K562 (cell line): ENCODE measurements around the gene JUND. TPM values are rescaled to one million over a fixed set of nuclear protein-coding genes. Genes with fewer than 3 reads are reported as not detected.
A peak's percentile ranks its signal among the peaks of the same experiment; 100 is the strongest.

ENCODE experiments used
- ELF4 ChIP-seq: fragments of 450-650 bp; formaldehyde crosslinking; IDR thresholded peaks from 2 replicates; pipeline ENCODE4 v1.4.0; 2022; ENCODE audit warnings: missing genetic modification characterization
- ETS1 ChIP-seq: conservative IDR thresholded peaks from 2 replicates; pipeline ENCODE4 v1.6.1; 2011; ENCODE audit warnings: low read depth, mild to moderate bottlenecking, low read length; ENCODE audit not compliant: control insufficient read depth
- HDAC2 ChIP-seq: fragments of 450-650 bp; IDR thresholded peaks from 2 replicates; pipeline ENCODE4 v1.6.1; 2016; ENCODE audit warnings: mild to moderate bottlenecking
- HNRNPH1 ChIP-seq: fragments of 200-400 bp; formaldehyde crosslinking; optimal IDR thresholded peaks from 2 replicates; pipeline ENCODE3; 2017; ENCODE audit warnings: low read depth, mild to moderate bottlenecking, low read length, moderate library complexity
- ID3 ChIP-seq, 2 experiments: fragments of 250-450 bp in 1 of 2; fragments of 450-650 bp in 1 of 2; sonication (Bioruptor Pico) in 1 of 2; IDR thresholded peaks; 2 replicates each; pipeline versions ENCODE4 v1.6.1 to v1.8.0; 2016 to 2021; ENCODE audit warnings: mild to moderate bottlenecking in 2 of 2, moderate library complexity in 2 of 2, missing compliant biosample characterization in 1 of 2, missing genetic modification characterization in 1 of 2
- ILF3 ChIP-seq: fragments of 450-650 bp; IDR thresholded peaks from 2 replicates; pipeline ENCODE4 v1.6.1; 2018; ENCODE audit warnings: antibody characterized with exemption, mild to moderate bottlenecking, moderate library complexity, borderline replicate concordance
- KDM5B ChIP-seq: fragments of 200-600 bp; sonication (generic); IDR thresholded peaks from 2 replicates; pipeline ENCODE4 v1.6.1; 2012; ENCODE audit warnings: low read depth, mild to moderate bottlenecking, moderate library complexity, low read length, control low read depth, inconsistent platforms; ENCODE audit not compliant: insufficient replicate concordance
- MAFF ChIP-seq: IDR thresholded peaks from 2 replicates; pipeline ENCODE4 v1.6.1; 2012; ENCODE audit warnings: low read length, improper control_type of control experiment
- NR2C1 ChIP-seq, 2 experiments: fragments of 450-650 bp; IDR thresholded peaks; 2 replicates each; pipeline ENCODE4 v1.6.1; 2017; ENCODE audit warnings: mild to moderate bottlenecking in 2 of 2, antibody characterized with exemption in 1 of 2, inconsistent platforms in 1 of 2, missing compliant biosample characterization in 1 of 2, missing genetic modification characterization in 1 of 2
- RNF2 ChIP-seq: sonication (generic); IDR thresholded peaks from 2 replicates; pipeline ENCODE4 v1.6.1; 2016
- TFAP4 ChIP-seq: sonication (generic); formaldehyde crosslinking; IDR thresholded peaks from 2 replicates; pipeline ENCODE4 v1.8.0; 2022; ENCODE audit warnings: missing genetic modification reagents, mild to moderate bottlenecking, moderate library complexity, borderline replicate concordance
- ZBTB33 ChIP-seq: sonication (generic); formaldehyde crosslinking; IDR thresholded peaks from 2 replicates; pipeline ENCODE4 v1.8.1; 2023; ENCODE audit warnings: mild to moderate bottlenecking, missing genetic modification reagents
- ZNF12 ChIP-seq: sonication (generic); formaldehyde crosslinking; IDR thresholded peaks from 2 replicates; pipeline ENCODE4 v1.4.0; 2020; ENCODE audit warnings: mild to moderate bottlenecking, missing genetic modification reagents
- ZNF316 ChIP-seq: fragments of 450-650 bp; IDR thresholded peaks from 2 replicates; pipeline ENCODE4 v1.6.1; 2016
- ZNF57 ChIP-seq: fragments of 450-650 bp; formaldehyde crosslinking; IDR thresholded peaks from 2 replicates; pipeline ENCODE4 v1.4.0; 2020; ENCODE audit warnings: mild to moderate bottlenecking, moderate library complexity
- ZNF695 ChIP-seq: fragments of 450-650 bp; formaldehyde crosslinking; IDR thresholded peaks from 2 replicates; pipeline ENCODE4 v1.4.0; 2020; ENCODE audit warnings: mild to moderate bottlenecking, moderate library complexity
- polyA plus RNA-seq, 8 experiments: library from polyadenylated mRNA; depleted of rRNA in 4 of 8; stranded (reverse) in 5 of 8; unstranded in 3 of 8; fragments of >200 nt; fragmentation: Nextera tagmentation in 2 of 8; fragmentation: Illumina TruSeq in 1 of 8; extraction: Ambion mirVana in 2 of 8; extraction: Trizol in 1 of 8; gene quantifications; 2 replicates each; pipeline versions ENCODE4 v1.2.1 to v1.2.3, GENCODE V29; 2011 to 2014; ENCODE audit warnings: inconsistent platforms in 1 of 8, missing spikeins in 1 of 8
- total RNA-seq, 7 experiments: library from RNA; depleted of rRNA in 6 of 7; stranded (reverse); fragments of >200 nt in 6 of 7; fragmentation: Illumina TruSeq in 2 of 7; extraction: Trizol in 2 of 7; gene quantifications; 2 replicates each; pipeline versions ENCODE4 v1.2.1 to v1.2.3, GENCODE V29; 2011 to 2021; ENCODE audit warnings: low replicate concordance in 1 of 7
- TF ChIP-seq, protein P1 (sequence below): fragments of 450-650 bp; IDR thresholded peaks from 2 replicates; pipeline ENCODE4 v1.6.1; 2016; ENCODE audit warnings: missing biosample characterization, missing genetic modification characterization
- TF ChIP-seq, protein P2 (sequence below): fragments of 250-450 bp; sonication (Bioruptor Pico); IDR thresholded peaks from 2 replicates; pipeline ENCODE4 v1.5.1; 2021; ENCODE audit warnings: mild to moderate bottlenecking
- TF ChIP-seq, protein P3 (sequence below): fragments of 250-450 bp; sonication (Bioruptor Pico); IDR thresholded peaks from 2 replicates; pipeline ENCODE4 v1.9.0; 2021; ENCODE audit warnings: mild to moderate bottlenecking, inconsistent platforms

JUND gene
- total and polyA plus RNA-seq, 9 of the 15 experiments (the other 6 are each of a cell fraction or from before 2014, with no cell fraction given), result 6.4 to 286 (median 42.3) TPM

GRCh38 chr19:18262917-18263316, 18.5 kb downstream of the JUND start (continued):
- no peak for TF ChIP-seq ZNF12 (CRISPR knock-in tag)
- no peak for TF ChIP-seq HDAC2
- TF ChIP-seq ID3 (CRISPR knock-in tag; IDR thresholded peaks at IDR 0.05), result no peak
- no peak for TF ChIP-seq ID3 (tag; IDR thresholded peaks at IDR 0.05)
- TF ChIP-seq ELF4 (CRISPR knock-in tag), result no peak
- TF ChIP-seq, protein P1, sequence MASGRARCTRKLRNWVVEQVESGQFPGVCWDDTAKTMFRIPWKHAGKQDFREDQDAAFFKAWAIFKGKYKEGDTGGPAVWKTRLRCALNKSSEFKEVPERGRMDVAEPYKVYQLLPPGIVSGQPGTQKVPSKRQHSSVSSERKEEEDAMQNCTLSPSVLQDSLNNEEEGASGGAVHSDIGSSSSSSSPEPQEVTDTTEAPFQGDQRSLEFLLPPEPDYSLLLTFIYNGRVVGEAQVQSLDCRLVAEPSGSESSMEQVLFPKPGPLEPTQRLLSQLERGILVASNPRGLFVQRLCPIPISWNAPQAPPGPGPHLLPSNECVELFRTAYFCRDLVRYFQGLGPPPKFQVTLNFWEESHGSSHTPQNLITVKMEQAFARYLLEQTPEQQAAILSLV (tag), result no peak
- no peak for TF ChIP-seq ZNF57
- peak; percentile 6; the same call in 1 of the 2 replicates for TF ChIP-seq TFAP4 (CRISPR knock-in tag)
- TF ChIP-seq RNF2, result no peak
- no peak for TF ChIP-seq ETS1
- no peak for TF ChIP-seq MAFF
- no peak for TF ChIP-seq ILF3
- no peak for TF ChIP-seq NR2C1 (IDR thresholded peaks at IDR 0.05)
- TF ChIP-seq NR2C1 (tag; IDR thresholded peaks at IDR 0.05), result 0 out of 2 replicates have a peak, but pooled peaks have one; percentile 17
- TF ChIP-seq HNRNPH1, result no peak
- no peak for TF ChIP-seq KDM5B
- no peak for TF ChIP-seq ZNF695 (CRISPR knock-in tag)
- TF ChIP-seq, protein P2, sequence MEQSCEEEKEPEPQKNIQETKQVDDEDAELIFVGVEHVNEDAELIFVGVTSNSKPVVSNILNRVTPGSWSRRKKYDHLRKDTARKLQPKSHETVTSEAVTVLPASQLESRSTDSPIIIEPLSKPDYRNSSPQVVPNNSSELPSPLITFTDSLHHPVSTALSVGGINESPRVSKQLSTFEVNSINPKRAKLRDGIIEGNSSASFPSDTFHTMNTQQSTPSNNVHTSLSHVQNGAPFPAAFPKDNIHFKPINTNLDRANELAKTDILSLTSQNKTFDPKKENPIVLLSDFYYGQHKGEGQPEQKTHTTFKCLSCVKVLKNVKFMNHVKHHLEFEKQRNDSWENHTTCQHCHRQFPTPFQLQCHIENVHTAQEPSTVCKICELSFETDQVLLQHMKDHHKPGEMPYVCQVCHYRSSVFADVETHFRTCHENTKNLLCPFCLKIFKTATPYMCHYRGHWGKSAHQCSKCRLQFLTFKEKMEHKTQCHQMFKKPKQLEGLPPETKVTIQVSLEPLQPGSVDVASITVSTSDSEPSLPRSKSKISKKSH (CRISPR knock-in tag), result no peak
- TF ChIP-seq ZBTB33 (CRISPR knock-in tag), result no peak
- TF ChIP-seq ZNF316, result no peak
- TF ChIP-seq, protein P3, sequence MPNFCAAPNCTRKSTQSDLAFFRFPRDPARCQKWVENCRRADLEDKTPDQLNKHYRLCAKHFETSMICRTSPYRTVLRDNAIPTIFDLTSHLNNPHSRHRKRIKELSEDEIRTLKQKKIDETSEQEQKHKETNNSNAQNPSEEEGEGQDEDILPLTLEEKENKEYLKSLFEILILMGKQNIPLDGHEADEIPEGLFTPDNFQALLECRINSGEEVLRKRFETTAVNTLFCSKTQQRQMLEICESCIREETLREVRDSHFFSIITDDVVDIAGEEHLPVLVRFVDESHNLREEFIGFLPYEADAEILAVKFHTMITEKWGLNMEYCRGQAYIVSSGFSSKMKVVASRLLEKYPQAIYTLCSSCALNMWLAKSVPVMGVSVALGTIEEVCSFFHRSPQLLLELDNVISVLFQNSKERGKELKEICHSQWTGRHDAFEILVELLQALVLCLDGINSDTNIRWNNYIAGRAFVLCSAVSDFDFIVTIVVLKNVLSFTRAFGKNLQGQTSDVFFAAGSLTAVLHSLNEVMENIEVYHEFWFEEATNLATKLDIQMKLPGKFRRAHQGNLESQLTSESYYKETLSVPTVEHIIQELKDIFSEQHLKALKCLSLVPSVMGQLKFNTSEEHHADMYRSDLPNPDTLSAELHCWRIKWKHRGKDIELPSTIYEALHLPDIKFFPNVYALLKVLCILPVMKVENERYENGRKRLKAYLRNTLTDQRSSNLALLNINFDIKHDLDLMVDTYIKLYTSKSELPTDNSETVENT (CRISPR knock-in tag), result no peak
